ENCODE data around the gene ITGA7.

- TF ChIP-seq SNAI2 (CRISPR knock-in tag; IDR thresholded peaks at IDR 0.05) (no peak), BACH2 (CRISPR knock-in tag; IDR thresholded peaks at IDR 0.05; ENCODE audit: borderline replicate concordance) (no peak), RARB (CRISPR knock-in tag; IDR thresholded peaks at IDR 0.05) (no peak), OSR1 (CRISPR knock-in tag; IDR thresholded peaks at IDR 0.05) (no peak), TOX (CRISPR knock-in tag; IDR thresholded peaks at IDR 0.05; ENCODE audit: borderline replicate concordance) (no peak), CREB5 (CRISPR knock-in tag; IDR thresholded peaks at IDR 0.05; ENCODE audit: low read depth) (no peak), ISL1 (CRISPR knock-in tag; IDR thresholded peaks at IDR 0.05) (no peak), ZNF8 (CRISPR knock-in tag; IDR thresholded peaks at IDR 0.05) (no peak), CSDC2 (CRISPR knock-in tag; IDR thresholded peaks at IDR 0.05) (no peak)
- TF ChIP-seq, protein P1, sequence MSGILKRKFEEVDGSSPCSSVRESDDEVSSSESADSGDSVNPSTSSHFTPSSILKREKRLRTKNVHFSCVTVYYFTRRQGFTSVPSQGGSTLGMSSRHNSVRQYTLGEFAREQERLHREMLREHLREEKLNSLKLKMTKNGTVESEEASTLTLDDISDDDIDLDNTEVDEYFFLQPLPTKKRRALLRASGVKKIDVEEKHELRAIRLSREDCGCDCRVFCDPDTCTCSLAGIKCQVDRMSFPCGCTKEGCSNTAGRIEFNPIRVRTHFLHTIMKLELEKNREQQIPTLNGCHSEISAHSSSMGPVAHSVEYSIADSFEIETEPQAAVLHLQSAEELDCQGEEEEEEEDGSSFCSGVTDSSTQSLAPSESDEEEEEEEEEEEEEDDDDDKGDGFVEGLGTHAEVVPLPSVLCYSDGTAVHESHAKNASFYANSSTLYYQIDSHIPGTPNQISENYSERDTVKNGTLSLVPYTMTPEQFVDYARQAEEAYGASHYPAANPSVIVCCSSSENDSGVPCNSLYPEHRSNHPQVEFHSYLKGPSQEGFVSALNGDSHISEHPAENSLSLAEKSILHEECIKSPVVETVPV (CRISPR knock-in tag; IDR thresholded peaks at IDR 0.05), result no peak
- TF ChIP-seq, protein P2, sequence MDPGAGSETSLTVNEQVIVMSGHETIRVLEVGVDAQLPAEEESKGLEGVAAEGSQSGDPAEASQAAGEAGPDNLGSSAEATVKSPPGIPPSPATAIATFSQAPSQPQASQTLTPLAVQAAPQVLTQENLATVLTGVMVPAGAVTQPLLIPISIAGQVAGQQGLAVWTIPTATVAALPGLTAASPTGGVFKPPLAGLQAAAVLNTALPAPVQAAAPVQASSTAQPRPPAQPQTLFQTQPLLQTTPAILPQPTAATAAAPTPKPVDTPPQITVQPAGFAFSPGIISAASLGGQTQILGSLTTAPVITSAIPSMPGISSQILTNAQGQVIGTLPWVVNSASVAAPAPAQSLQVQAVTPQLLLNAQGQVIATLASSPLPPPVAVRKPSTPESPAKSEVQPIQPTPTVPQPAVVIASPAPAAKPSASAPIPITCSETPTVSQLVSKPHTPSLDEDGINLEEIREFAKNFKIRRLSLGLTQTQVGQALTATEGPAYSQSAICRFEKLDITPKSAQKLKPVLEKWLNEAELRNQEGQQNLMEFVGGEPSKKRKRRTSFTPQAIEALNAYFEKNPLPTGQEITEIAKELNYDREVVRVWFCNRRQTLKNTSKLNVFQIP (CRISPR knock-in tag; IDR thresholded peaks at IDR 0.05; ENCODE audit: borderline replicate concordance, low read depth), result no peak
These were observed 4.3 kb upstream of the ITGA7 start for GRCh38 chr12:55711786-55712553.

All from SK-N-SH treated with all-trans-retinoic acid at 6 μM for 48 hours (cell line).